Common myeloid progenitor, CD34-positive (primary cell): ENCODE measurements around the gene ULBP3.

Experiments
- CTCF ChIA-PET: fragments of 350-600 bp; sonication (Branson Sonifier 250); formaldehyde crosslinking; loops from one replicate; lab custom pipeline; 2021; ENCODE audit warnings: antibody characterized with exemption; lab: Charles Lee
- POLR2A ChIA-PET: fragments of 350-600 bp; sonication (Branson Sonifier 250); formaldehyde crosslinking; loops from one replicate; lab custom pipeline; 2021; ENCODE audit warnings: antibody characterized with exemption; lab: Charles Lee
- DNase-seq, 3 donors: peaks; one replicate each; pipeline versions ENCODE4 v3.0.0 to v3.0.0-alpha.2; 2013
- H3K27ac ChIP-seq, 2 experiments: 1 replicate in 1 of 2; 2 replicates in 1 of 2; pipeline ENCODE4 v1.7.0; 2013; ENCODE audit warnings: inconsistent platforms in 2 of 2, low read length in 2 of 2, mild to moderate bottlenecking in 2 of 2, low read depth in 1 of 2, moderate library complexity in 1 of 2; ENCODE audit not compliant: severe bottlenecking in 2 of 2, insufficient read depth in 1 of 2, poor library complexity in 1 of 2
- H3K27me3 ChIP-seq, 5 experiments: replicated peaks in 2 of 5; 1 replicate in 3 of 5; 2 replicates in 2 of 5; pipeline versions ENCODE4 v1.6.1 to v1.7.0; 2013; ENCODE audit warnings: low read length in 4 of 5, mild to moderate bottlenecking in 2 of 5, moderate library complexity in 2 of 5, inconsistent platforms in 1 of 5; ENCODE audit not compliant: insufficient read depth in 5 of 5, control insufficient read depth in 4 of 5
- H3K36me3 ChIP-seq, 4 experiments: 1 replicate in 2 of 4; 2 replicates in 2 of 4; pipeline versions ENCODE4 v1.6.1 to v1.7.0; 2013; ENCODE audit warnings: low read length in 3 of 4, control low read depth in 1 of 4, mild to moderate bottlenecking in 1 of 4; ENCODE audit not compliant: control insufficient read depth in 4 of 4, insufficient read depth in 4 of 4
- H3K4me1 ChIP-seq, 4 experiments: 1 replicate in 3 of 4; 2 replicates in 1 of 4; pipeline versions ENCODE4 v1.6.1 to v1.7.1; 2013; ENCODE audit warnings: low read length in 3 of 4, mild to moderate bottlenecking in 3 of 4, control low read depth in 1 of 4, inconsistent platforms in 1 of 4, moderate library complexity in 1 of 4; ENCODE audit not compliant: control insufficient read depth in 4 of 4, insufficient read depth in 4 of 4; ENCODE audit errors: control extremely low read depth in 1 of 4
- H3K4me3 ChIP-seq, 7 experiments: 1 replicate in 4 of 7; 2 replicates in 3 of 7; pipeline versions ENCODE4 v1.5.1 to v1.7.0; 2013; ENCODE audit warnings: mild to moderate bottlenecking in 7 of 7, low read length in 6 of 7, moderate library complexity in 6 of 7, inconsistent platforms in 2 of 7, low read depth in 2 of 7, control low read depth in 1 of 7; ENCODE audit not compliant: insufficient read depth in 4 of 7, control insufficient read depth in 1 of 7; ENCODE audit errors: extremely low read depth in 1 of 7
- H3K9me3 ChIP-seq, 5 experiments: 1 replicate in 4 of 5; 2 replicates in 1 of 5; pipeline versions ENCODE4 v1.6.1 to v1.7.1; 2013; ENCODE audit warnings: low read length in 4 of 5, mild to moderate bottlenecking in 2 of 5, inconsistent platforms in 1 of 5, low read depth in 1 of 5, moderate library complexity in 1 of 5; ENCODE audit not compliant: control insufficient read depth in 4 of 5, insufficient read depth in 2 of 5; ENCODE audit errors: control extremely low read depth in 1 of 5
- WGBS: methylation state at CpG from one replicate; pipeline ENCODE4 v1.1.5; 2013; ENCODE audit not compliant: insufficient coverage; 5-methylcytosine and 5-hydroxymethylcytosine counted together

ULBP3 gene

DNA sequence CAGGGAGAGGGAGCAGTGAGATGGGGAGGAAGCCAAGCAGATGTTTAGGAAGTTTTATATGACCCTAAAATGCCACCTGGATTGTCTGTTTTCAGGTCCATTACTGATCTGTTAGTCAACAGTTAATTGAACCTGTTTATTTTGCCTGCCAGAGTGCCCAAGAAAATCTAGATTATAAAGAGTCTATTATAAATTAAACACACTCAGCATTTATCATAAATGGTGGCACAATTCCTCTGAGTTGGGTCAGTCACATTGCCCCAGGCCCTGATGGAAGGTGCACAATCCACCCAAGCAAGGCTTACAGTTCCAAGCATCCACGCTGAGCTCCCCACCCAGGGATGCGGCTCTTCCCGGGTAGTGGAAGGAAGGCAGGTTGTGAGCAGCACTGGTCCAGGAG, 21.4 kb upstream of the ULBP3 start:
- peaks cover 0 to 7% (median 3%) of the 10 kb centered on the region in 4 experiments for H3K4me1 ChIP-seq
- no peak overlapping the region for H3K27ac ChIP-seq
- no peaks in the 10 kb centered on the region for H3K36me3 ChIP-seq
- 100% methylated on average over 1 of the region's 3 CpGs for WGBS
- no peak for DNase-seq
- CTCF ChIA-PET: interaction anchor here (1.0 kb wide), 1 partner anchor 10 kb away, joined by 3 read pairs; no protein-coding TSS in a partner anchor
- H3K9me3 ChIP-seq: no peaks in the 10 kb centered on the region
- POLR2A ChIA-PET: no interaction called here
- peaks cover 0 to 3% (median 0%) of the 10 kb centered on the region in 5 experiments for H3K27me3 ChIP-seq
- H3K4me3 ChIP-seq: no peak overlapping the region

DNA sequence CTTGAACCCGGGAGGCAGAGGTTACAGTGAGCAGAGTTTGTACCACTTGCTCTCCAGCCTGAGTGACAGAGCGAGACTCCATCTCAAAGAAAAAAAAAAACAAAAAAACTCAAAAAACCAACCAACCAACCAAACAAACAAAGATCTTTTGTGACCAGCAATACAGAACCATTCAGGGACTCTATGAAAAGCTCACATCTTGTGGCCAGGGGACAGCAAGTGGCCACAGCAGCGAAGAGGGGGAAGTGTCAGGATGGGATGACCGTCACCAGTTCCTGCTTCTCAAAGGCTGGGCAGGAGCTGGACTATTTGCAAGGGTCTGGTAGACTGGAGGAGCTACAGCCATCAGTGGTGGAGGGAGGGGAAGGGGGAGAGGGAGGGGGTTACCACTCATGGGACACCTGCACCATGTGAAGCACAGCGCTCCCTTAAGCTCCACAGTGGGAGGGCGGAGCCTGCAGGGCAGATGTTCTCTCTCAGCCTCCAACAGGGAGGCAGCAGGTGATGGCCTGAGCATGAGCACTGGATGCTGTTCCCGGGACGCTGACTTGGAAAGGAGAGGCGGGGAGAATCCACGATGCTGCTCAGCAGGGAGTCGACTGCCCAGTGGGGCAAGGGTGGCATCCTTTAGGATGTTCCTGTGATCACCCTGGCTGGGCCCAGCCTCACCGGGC, 19.7 kb upstream of the ULBP3 start:
- CTCF ChIA-PET: interaction anchor here (1.1 to 1.2 kb wide), 2 partner anchors 8 to 9 kb away, joined by 3 to 4 read pairs; no protein-coding TSS in a partner anchor
- H3K4me3 ChIP-seq: no peak overlapping the region
- no peaks in the 10 kb centered on the region for H3K4me1 ChIP-seq
- H3K36me3 ChIP-seq: no peaks in the 10 kb centered on the region
- no peak for DNase-seq
- POLR2A ChIA-PET: interaction anchor here (0.8 kb wide), 1 partner anchor 252 kb away, joined by 3 read pairs; no protein-coding TSS in a partner anchor
- WGBS: 96% methylated on average over 10 of the region's 12 CpGs
- H3K27me3 ChIP-seq: peaks cover 0 to 10% (median 3%) of the 10 kb centered on the region in 5 experiments
- H3K27ac ChIP-seq: no peak overlapping the region
- no peaks in the 10 kb centered on the region for H3K9me3 ChIP-seq

GRCh38 chr6:150087336-150087735, 18.4 kb upstream of the ULBP3 start:
- Histone ChIP-seq H3K9me3 (no peaks in the 10 kb centered on the region), H3K27ac (no peak overlapping the region), H3K4me3 (no peak overlapping the region), H3K36me3 (no peaks in the 10 kb centered on the region), H3K27me3 (peaks cover 0 to 15% (median 5%) of the 10 kb centered on the region in 5 experiments), H3K4me1 (no peaks in the 10 kb centered on the region)
- ChIA-PET POLR2A (no interaction called here), CTCF (interaction anchor here (0.6 to 1.6 kb wide), 4 partner anchors 16 to 307 kb away, joined by 3 to 4 read pairs (median 4); no protein-coding TSS in a partner anchor)
- no peak for DNase-seq
- WGBS: 100% methylated on average over 1 of the region's 1 CpG

- no peak for DNase-seq
- ChIA-PET CTCF (interaction anchor here (1.6 kb wide), 1 partner anchor 249 kb away, joined by 4 read pairs; no protein-coding TSS in a partner anchor), POLR2A (no interaction called here)
- no peaks in the 10 kb centered on the region for H3K36me3 ChIP-seq
- WGBS: 96% methylated on average over 4 of the region's 7 CpGs
- H3K9me3 ChIP-seq: no peaks in the 10 kb centered on the region
- H3K27ac ChIP-seq: no peak overlapping the region
- H3K27me3 ChIP-seq: peaks cover 0 to 15% (median 5%) of the 10 kb centered on the region in 5 experiments
- H3K4me1 ChIP-seq: no peaks in the 10 kb centered on the region
- H3K4me3 ChIP-seq: no peak overlapping the region
Observed at GRCh38 chr6:150086026-150086425, 17.1 kb upstream of the ULBP3 start.

DNA sequence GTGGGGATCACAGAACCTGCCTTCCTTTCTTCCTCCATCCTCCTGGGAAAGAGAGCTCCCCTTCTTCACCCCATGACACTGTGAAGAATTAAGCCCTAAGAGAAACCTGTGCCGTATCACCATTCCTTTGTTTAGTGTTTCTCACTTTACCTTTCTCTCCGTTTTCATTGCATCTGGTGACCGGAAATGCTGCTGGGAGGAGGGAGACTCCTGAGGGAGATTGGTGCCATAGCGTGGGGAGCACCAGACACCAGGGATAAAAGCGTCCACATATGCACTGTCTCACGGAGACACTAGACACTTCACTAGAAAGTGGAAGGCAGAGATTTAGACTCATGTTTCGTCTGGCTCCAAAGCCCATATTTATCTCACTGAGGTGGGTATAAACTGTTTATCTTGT, 15.5 kb upstream of the ULBP3 start:
- ChIA-PET CTCF (no interaction called here), POLR2A (no interaction called here)
- no peak for DNase-seq
- Histone ChIP-seq H3K27me3 (peaks cover 0 to 15% (median 5%) of the 10 kb centered on the region in 5 experiments), H3K27ac (no peak overlapping the region), H3K36me3 (no peaks in the 10 kb centered on the region), H3K4me1 (peaks cover 0 to under 1% (median 0%) of the 10 kb centered on the region in 4 experiments), H3K9me3 (no peaks in the 10 kb centered on the region), H3K4me3 (no peak overlapping the region)
- WGBS: 94% methylated on average over 5 of the region's 7 CpGs

DNA sequence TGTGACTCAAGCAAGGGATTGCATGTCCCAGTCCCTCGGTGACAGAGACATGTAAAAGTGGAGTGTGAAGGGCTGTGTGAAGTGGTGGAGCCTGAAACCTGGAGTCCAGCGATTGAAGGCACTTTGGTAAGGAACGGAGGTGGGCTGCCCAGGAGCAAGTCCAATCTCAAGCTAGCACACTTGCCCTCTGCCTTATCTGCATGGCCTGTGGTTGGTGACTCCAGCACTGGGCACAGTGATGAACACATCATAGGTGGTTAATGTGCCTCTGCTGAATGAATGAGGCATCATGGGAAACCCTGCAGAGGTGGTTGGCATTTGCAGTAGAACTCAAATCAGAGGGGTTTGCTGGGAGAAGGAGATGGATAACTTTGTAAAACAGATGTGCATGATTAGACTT, 14.9 kb upstream of the ULBP3 start:
- peak in 2 of 3 donors; percentile 34 to 45 for DNase-seq
- 70% methylated on average over 3 of the region's 3 CpGs for WGBS
- Histone ChIP-seq H3K27ac (no peak overlapping the region), H3K4me1 (peaks cover 0 to 2% (median 0%) of the 10 kb centered on the region in 4 experiments), H3K36me3 (no peaks in the 10 kb centered on the region), H3K27me3 (peaks cover 0 to 15% (median 5%) of the 10 kb centered on the region in 5 experiments), H3K9me3 (no peaks in the 10 kb centered on the region), H3K4me3 (no peak overlapping the region)
- ChIA-PET CTCF (no interaction called here), POLR2A (no interaction called here)

DNA sequence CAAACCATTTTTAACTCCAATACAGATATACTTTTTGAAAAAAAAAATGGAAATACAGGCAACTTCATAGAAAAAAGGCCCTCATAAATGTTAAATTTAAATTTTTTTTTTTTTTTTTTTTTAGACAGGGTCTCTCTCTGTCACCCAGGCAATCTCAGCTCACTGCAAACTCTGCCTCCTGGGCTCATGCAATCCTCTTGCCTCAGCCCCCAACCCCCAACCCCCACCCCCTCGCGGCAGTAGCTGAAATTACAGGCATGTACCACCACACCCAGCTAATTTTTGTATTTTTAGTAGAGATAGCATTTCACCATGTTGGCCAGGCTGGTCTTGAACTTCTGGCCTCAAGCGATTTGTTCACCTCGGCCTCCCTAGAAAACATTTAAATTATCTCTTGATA, 12.8 kb upstream of the ULBP3 start:
- no peaks in the 10 kb centered on the region for H3K9me3 ChIP-seq
- no peak overlapping the region for H3K27ac ChIP-seq
- peaks cover 0 to 14% (median 5%) of the 10 kb centered on the region in 5 experiments for H3K27me3 ChIP-seq
- H3K4me3 ChIP-seq: no peak overlapping the region
- no peaks in the 10 kb centered on the region for H3K36me3 ChIP-seq
- DNase-seq: peak in 1 of 3 donors; percentile 13
- POLR2A ChIA-PET: no interaction called here
- peaks cover 0 to 3% (median 0%) of the 10 kb centered on the region in 4 experiments for H3K4me1 ChIP-seq
- no CpG with 5 or more reads among the region's 4 CpGs for WGBS
- CTCF ChIA-PET: interaction anchor here (0.7 to 2.7 kb wide), 8 partner anchors 10 to 734 kb away, joined by 3 to 11 read pairs (median 5); no protein-coding TSS in a partner anchor
